ENCODE results near the gene CAMTA2.

CAMTA2 gene

DNA sequence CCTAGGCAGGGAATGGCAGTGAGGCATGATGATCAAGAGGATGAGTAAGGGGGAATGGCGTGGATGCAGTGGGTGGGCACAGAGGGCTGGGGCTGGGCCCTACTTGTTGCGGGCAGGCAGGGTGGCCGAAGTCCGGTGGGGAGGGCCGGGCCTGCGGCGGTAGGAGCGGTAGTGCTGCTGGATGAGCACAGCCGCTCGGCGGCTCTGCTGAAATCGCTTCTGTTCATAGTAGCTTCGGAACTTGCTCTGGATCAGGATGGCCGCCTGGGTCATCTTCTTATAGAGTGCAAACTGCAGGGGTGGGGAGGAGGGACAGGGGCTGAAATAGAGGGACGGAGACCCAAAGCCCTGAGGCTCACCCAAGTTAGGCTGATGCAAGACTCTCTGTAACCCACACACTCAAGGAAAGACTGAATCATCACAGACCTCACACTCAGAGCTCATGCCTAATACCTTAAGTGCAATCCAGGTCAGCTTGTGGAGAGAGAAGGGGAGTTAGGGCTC is 18.4 kb downstream of the CAMTA2 start:
- no peaks in the 10 kb centered on the region for H3K9me3 ChIP-seq (ENCODE audit: control insufficient read depth, insufficient read depth, low read length)
- WGBS (ENCODE audit: insufficient coverage, insufficient read length) = no CpG with 5 or more reads among the region's 15 CpGs
- H3K27ac ChIP-seq (ENCODE audit: low read length) = no peak overlapping the region
- H3K36me3 ChIP-seq (ENCODE audit: control insufficient read depth, insufficient read depth, low read length) = 0 out of 2 replicates have a peak, but pooled peaks cover 5% of the 10 kb centered on the region
- no peaks in the 10 kb centered on the region for H3K27me3 ChIP-seq (ENCODE audit: control insufficient read depth, insufficient read depth, low read length)
- 0 out of 2 replicates have a peak, but pooled peaks cover 2% of the 10 kb centered on the region for H3K4me1 ChIP-seq (ENCODE audit: control insufficient read depth, insufficient read depth, low read length)
- no peak for DNase-seq (ENCODE audit: low read depth, low spot score)
- H3K4me3 ChIP-seq (ENCODE audit: low read length) = peak overlapping the region; percentile 59; the same call in 1 of the 2 replicates

DNA sequence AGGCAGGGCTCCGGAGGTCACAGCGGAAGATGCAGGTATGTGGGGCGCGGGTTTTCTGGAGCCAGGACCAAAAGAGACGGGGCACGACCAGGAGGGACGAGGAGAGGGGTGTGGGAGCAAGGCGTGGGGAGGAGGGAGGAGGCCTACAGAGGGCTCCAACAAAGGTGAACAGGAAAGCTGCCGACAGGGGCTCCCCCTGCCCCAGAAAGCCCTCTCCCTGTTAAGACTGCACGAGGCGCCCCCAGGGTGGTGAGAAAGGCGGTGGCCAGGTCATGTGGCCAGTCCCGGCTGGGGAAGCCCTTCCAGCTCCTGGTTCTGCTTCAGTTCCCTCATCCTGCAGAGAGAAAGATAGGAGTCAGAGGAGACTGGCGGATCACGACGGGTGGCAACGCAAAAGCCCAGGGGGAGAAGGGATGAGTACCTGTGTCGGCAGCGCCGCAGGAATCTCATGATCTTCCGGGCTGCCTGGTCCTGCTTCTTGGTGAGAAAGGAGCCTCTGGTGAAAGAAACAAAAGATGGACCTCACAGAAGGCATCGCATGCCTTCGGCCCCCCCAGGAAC is 18.9 kb downstream of the CAMTA2 start:
- no peak for DNase-seq (ENCODE audit: low read depth, low spot score)
- Histone ChIP-seq H3K4me3 (ENCODE audit: low read length) (peak overlapping the region; percentile 59), H3K36me3 (ENCODE audit: control insufficient read depth, insufficient read depth, low read length) (0 out of 2 replicates have a peak, but pooled peaks cover 5% of the 10 kb centered on the region), H3K27me3 (ENCODE audit: control insufficient read depth, insufficient read depth, low read length) (no peaks in the 10 kb centered on the region), H3K9me3 (ENCODE audit: control insufficient read depth, insufficient read depth, low read length) (no peaks in the 10 kb centered on the region), H3K4me1 (ENCODE audit: control insufficient read depth, insufficient read depth, low read length) (0 out of 2 replicates have a peak, but pooled peaks cover 2% of the 10 kb centered on the region), H3K27ac (ENCODE audit: low read length) (no peak overlapping the region)
- WGBS (ENCODE audit: insufficient coverage, insufficient read length) = no CpG with 5 or more reads among the region's 23 CpGs

DNA sequence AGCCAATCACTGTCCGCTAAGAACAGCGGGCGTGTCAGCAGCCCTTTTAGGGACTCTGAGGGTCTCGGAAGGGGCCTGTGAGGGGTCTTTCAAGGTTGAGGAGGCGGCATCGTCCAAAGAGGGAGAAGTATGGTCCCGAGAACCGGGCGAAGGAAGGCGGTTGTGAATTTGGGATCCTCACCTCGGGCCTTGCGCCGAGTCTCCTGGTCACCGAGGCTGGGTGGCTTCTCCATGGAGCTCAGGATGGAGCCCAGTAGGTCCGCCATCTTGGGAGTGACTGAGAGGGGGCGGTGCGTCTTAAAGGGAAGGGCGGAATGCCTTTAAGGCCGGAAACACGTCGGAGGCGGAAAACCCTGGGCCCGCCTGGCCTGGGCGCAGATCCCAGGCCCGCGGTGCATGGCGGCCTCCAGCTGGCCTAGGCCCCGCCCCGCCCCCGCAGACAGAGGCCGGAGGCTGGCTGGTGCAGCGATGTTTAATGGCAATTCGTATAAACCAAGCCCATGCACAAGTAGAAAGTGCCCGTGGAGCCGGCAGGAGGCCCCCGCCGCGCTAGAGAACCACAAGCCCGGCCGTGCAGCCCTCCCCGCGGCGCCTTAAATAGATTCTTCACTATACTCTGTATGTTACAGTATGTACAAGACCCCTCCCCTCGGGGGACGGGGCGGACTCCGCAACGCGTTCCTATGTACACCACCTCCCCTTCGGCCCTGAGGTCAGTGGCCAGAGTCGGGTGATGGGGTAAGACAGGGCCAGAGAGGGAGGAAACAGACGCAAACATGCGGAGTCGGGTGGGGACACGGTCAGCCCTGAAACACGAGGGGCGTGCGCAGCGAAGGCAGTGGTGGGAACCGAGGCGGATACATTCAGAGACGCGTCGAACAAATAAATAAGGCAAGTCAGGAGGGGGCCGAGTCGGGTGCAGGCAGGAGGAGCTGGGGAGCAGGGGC is 19.7 kb downstream of the CAMTA2 start, which contains the start of gene SPAG7:
TSS of gene SPAG7 (minus strand) at position 279 of the 947 bp plus-strand sequence. CDS start at position 266, 13 bp downstream.
- 0 out of 2 replicates have a peak, but pooled peaks cover 5% of the 10 kb centered on the region for H3K36me3 ChIP-seq (ENCODE audit: control insufficient read depth, insufficient read depth, low read length)
- WGBS (ENCODE audit: insufficient coverage, insufficient read length) = no CpG with 5 or more reads among the region's 66 CpGs
- H3K27me3 ChIP-seq (ENCODE audit: control insufficient read depth, insufficient read depth, low read length) = no peaks in the 10 kb centered on the region
- 0 out of 2 replicates have a peak, but pooled peaks cover 2% of the 10 kb centered on the region for H3K4me1 ChIP-seq (ENCODE audit: control insufficient read depth, insufficient read depth, low read length)
- H3K9me3 ChIP-seq (ENCODE audit: control insufficient read depth, insufficient read depth, low read length) = no peaks in the 10 kb centered on the region
- H3K27ac ChIP-seq (ENCODE audit: low read length) = peak within 1 kb of the TSS; percentile 13
- peak within 1 kb of the TSS; percentile 59 for H3K4me3 ChIP-seq (ENCODE audit: low read length)
- no peak for DNase-seq (ENCODE audit: low read depth, low spot score)

DNA sequence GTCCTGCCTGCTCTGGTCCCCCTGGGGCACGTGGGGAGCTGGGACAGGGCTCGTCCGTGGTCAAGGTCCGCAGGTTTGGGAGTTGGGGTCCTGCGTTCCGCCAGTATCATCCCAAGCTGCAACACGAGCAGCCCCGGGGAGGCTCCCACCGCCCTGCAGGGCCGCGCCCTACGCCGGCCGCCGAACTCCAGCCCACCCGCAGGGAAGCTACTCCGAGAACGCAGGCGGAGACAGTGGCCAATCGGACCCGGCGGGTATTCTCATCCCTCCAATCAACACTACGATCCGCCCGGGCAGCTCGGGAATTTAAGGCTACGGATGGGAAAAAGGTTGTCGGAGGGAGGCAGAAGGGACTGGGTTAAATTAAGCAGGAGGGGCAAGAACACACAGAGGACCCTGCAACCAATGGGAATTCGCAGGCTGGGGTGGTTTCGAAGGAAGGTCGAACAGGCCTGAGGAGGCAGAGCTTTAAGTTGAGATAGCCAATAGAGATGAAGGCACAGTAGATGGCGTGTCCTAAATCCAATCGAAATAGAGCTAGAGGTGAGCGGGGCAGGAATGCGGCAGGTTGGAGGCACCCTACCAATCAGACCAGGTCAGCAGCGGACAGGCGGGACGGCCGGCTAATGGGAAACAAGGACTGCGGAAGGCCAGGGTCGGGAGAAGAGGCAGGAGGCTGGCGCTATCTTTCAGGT is 20.5 kb downstream of the CAMTA2 start:
- Histone ChIP-seq H3K27ac (ENCODE audit: low read length) (peak overlapping the region; percentile 13), H3K36me3 (ENCODE audit: control insufficient read depth, insufficient read depth, low read length) (0 out of 2 replicates have a peak, but pooled peaks cover 5% of the 10 kb centered on the region), H3K4me3 (ENCODE audit: low read length) (peak overlapping the region; percentile 59; the same call in 1 of the 2 replicates), H3K4me1 (ENCODE audit: control insufficient read depth, insufficient read depth, low read length) (0 out of 2 replicates have a peak, but pooled peaks cover 2% of the 10 kb centered on the region), H3K9me3 (ENCODE audit: control insufficient read depth, insufficient read depth, low read length) (no peaks in the 10 kb centered on the region), H3K27me3 (ENCODE audit: control insufficient read depth, insufficient read depth, low read length) (no peaks in the 10 kb centered on the region)
- WGBS (ENCODE audit: insufficient coverage, insufficient read length) = no CpG with 5 or more reads among the region's 42 CpGs
- peak; percentile 97 for DNase-seq (ENCODE audit: low read depth, low spot score)

DNA sequence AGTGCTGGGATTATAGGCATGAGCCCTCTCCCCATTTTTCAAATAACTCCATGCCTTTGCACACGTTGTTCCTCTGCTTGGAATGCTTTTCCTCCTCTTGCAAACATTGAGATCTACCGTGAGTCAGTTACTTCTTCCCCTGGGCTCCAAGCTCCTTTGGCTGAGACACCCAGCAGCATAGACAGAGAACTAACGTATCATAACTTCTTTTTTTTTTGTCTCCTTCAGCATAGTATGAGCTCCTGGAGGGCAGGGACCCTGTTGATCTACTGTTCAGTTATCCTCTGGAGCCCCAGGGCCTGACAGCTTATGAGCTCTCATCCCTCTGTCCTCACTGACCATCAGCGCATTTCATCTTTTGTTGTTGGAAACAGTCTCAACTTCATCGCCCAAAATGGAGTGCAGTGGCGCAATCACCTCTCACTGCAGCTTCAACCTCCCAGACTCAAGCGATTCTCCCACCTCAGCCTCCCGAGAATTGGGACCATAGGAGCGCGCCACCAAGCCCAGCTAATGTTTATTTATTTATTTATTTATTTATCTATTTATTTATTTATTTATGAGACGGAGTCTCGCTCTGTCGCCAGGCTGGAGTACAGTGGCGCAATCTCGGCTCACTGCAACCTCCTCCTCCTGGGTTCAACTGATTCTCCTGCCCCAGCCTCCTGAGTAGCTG is 22.0 kb downstream of the CAMTA2 start:
- no CpG with 5 or more reads among the region's 15 CpGs for WGBS (ENCODE audit: insufficient coverage, insufficient read length)
- no peak overlapping the region for H3K27ac ChIP-seq (ENCODE audit: low read length)
- peaks cover 3% of the 10 kb centered on the region; the same call in 1 of the 2 replicates for H3K4me1 ChIP-seq (ENCODE audit: control insufficient read depth, insufficient read depth, low read length)

DNA sequence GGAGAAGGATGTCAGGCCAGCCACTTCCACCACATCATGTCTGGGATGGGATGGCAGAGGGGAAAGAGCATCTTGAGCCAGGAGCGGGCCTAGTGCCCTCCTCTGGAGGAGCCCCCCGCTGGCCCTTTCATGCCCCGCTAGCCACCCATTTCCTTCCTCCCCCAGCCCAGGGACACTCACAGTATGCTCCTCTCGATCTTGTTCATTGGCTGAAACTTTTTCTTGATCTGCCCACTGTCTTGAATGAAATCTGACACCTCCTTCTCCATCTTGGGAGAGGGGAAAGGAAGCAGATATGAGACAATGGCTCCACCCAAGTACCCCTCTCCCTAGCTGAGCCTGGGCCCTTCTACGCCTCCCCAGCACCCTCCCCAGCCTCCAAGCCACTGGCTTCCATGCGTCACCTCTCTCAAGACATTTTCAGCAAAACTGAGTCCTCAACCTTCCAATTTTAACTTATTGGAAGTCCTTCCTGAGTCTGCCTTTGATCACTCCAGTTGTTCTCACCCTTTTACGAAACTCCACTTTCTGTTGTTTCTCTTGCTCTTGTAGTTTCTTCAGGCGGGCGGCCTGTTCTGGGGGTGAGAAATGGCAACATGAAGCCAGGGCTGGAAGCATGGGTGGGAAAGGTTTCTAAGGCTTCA is 27.1 kb downstream of the CAMTA2 start:
- no CpG with 5 or more reads among the region's 9 CpGs for WGBS (ENCODE audit: insufficient coverage, insufficient read length)
- Histone ChIP-seq H3K4me1 (ENCODE audit: control insufficient read depth, insufficient read depth, low read length) (peaks cover 5% of the 10 kb centered on the region), H3K27ac (ENCODE audit: low read length) (no peak overlapping the region), H3K4me3 (ENCODE audit: low read length) (no peak overlapping the region), H3K27me3 (ENCODE audit: control insufficient read depth, insufficient read depth, low read length) (no peaks in the 10 kb centered on the region), H3K36me3 (ENCODE audit: control insufficient read depth, insufficient read depth, low read length) (0 out of 2 replicates have a peak, but pooled peaks cover 3% of the 10 kb centered on the region), H3K9me3 (ENCODE audit: control insufficient read depth, insufficient read depth, low read length) (no peaks in the 10 kb centered on the region)
- no peak for DNase-seq (ENCODE audit: low read depth, low spot score)

More for the DNA sequence above, 22.0 kb downstream of the CAMTA2 start:
- no peaks in the 10 kb centered on the region for H3K27me3 ChIP-seq (ENCODE audit: control insufficient read depth, insufficient read depth, low read length)
- no peak overlapping the region for H3K4me3 ChIP-seq (ENCODE audit: low read length)
- DNase-seq (ENCODE audit: low read depth, low spot score) = no peak
- 0 out of 2 replicates have a peak, but pooled peaks cover 5% of the 10 kb centered on the region for H3K36me3 ChIP-seq (ENCODE audit: control insufficient read depth, insufficient read depth, low read length)
- no peaks in the 10 kb centered on the region for H3K9me3 ChIP-seq (ENCODE audit: control insufficient read depth, insufficient read depth, low read length)

DNA sequence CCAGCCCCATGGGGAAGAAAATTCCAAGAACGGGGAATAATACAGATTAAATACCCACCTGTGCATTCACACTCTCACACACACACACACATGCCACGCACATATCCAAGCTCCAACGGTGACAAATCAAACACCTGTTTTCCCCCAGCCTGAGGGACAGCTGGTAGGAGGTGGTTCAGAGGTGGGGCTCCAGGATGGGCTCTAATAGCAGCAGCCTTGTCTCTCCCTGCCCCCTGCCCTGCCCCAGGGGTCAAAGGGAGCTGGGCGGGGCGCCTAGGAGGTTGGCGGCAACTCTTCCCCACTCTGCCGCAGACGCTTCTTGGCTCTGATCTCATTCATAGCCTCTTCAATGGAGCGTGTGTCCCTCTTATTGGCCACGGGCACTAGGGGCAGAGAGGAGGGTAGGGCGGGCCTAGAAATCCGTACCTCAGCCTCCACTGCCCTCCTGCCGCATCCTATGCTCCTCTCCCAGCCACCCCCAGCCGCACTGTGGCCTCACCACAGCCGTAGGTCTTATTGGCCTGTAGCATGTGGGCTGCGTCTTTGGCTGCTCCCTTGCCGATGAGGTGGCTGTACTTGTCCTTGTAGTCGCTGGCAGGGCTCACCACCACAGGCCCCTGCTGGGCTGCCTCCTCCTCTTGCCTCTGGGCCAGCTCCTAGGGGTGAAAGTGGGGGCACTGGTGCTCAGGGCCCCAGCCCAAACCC is 28.1 kb downstream of the CAMTA2 start:
- Histone ChIP-seq H3K36me3 (ENCODE audit: control insufficient read depth, insufficient read depth, low read length) (0 out of 2 replicates have a peak, but pooled peaks cover 3% of the 10 kb centered on the region), H3K27me3 (ENCODE audit: control insufficient read depth, insufficient read depth, low read length) (no peaks in the 10 kb centered on the region), H3K4me3 (ENCODE audit: low read length) (no peak overlapping the region), H3K9me3 (ENCODE audit: control insufficient read depth, insufficient read depth, low read length) (no peaks in the 10 kb centered on the region), H3K27ac (ENCODE audit: low read length) (no peak overlapping the region), H3K4me1 (ENCODE audit: control insufficient read depth, insufficient read depth, low read length) (peaks cover 5% of the 10 kb centered on the region)
- WGBS (ENCODE audit: insufficient coverage, insufficient read length) = no CpG with 5 or more reads among the region's 18 CpGs
- no peak for DNase-seq (ENCODE audit: low read depth, low spot score)

DNA sequence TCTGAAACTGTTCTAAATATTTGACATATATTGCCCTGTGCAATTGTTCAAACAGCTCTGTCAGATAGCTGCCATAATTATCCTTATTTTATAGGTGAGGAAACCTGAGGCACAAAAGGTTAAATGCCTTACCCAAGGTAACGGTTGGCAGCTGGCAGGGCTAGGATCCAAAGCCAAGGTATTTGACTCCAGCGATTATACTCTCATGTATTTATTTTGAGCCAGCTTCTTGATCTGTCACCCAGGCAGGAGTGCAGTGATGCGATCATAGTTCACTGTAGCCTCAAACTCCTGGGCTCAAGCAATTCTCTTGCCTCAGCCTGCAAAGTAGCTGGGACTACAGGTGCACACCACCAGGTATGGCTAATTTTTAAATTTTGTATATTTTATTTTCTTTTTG is 29.4 kb downstream of the CAMTA2 start:
- peaks cover 5% of the 10 kb centered on the region for H3K4me1 ChIP-seq (ENCODE audit: control insufficient read depth, insufficient read depth, low read length)
- H3K27ac ChIP-seq (ENCODE audit: low read length) = no peak overlapping the region
- H3K9me3 ChIP-seq (ENCODE audit: control insufficient read depth, insufficient read depth, low read length) = no peaks in the 10 kb centered on the region
- DNase-seq (ENCODE audit: low read depth, low spot score) = no peak
- no CpG with 5 or more reads among the region's 3 CpGs for WGBS (ENCODE audit: insufficient coverage, insufficient read length)
- no peaks in the 10 kb centered on the region for H3K27me3 ChIP-seq (ENCODE audit: control insufficient read depth, insufficient read depth, low read length)
- no peak overlapping the region for H3K4me3 ChIP-seq (ENCODE audit: low read length)
- H3K36me3 ChIP-seq (ENCODE audit: control insufficient read depth, insufficient read depth, low read length) = 0 out of 2 replicates have a peak, but pooled peaks cover 3% of the 10 kb centered on the region
